H9 (cell line): Measurements from ENCODE around the gene CBLB. TPM values are rescaled to one million over a fixed set of nuclear protein-coding genes. Genes with fewer than 3 reads are reported as not detected.

Experiments
- DNase-seq: peaks from one replicate; pipeline ENCODE4 v3.0.0-alpha.2; 2017
- H2AFZ ChIP-seq: one replicate; pipeline ENCODE4 v1.6.1; 2013; ENCODE audit warnings: mild to moderate bottlenecking, low read length, control low read depth, moderate library complexity
- H2AK5ac ChIP-seq: 2 replicates; pipeline ENCODE4 v1.6.1; 2013; ENCODE audit warnings: low read length, control low read depth, mixed read lengths; ENCODE audit not compliant: insufficient read length
- H2BK120ac ChIP-seq: one replicate; pipeline ENCODE4 v1.6.1; 2013; ENCODE audit warnings: low read depth, mild to moderate bottlenecking, low read length, control low read depth, inconsistent platforms; ENCODE audit not compliant: poor library complexity, severe bottlenecking
- H2BK12ac ChIP-seq: 2 replicates; pipeline ENCODE4 v1.6.1; 2013; ENCODE audit warnings: low read length, control low read depth, mixed read lengths, low read depth; ENCODE audit not compliant: insufficient read length
- H2BK15ac ChIP-seq: 2 replicates; pipeline ENCODE4 v1.6.1; 2013; ENCODE audit warnings: low read depth, low read length, control low read depth
- H2BK20ac ChIP-seq: one replicate; pipeline ENCODE4 v1.6.1; 2013; ENCODE audit warnings: low read depth, mild to moderate bottlenecking, low read length, control low read depth, inconsistent platforms; ENCODE audit not compliant: poor library complexity, severe bottlenecking
- H2BK5ac ChIP-seq: 2 replicates; pipeline ENCODE4 v1.6.1; 2013; ENCODE audit warnings: low read length, control low read depth, mixed read lengths; ENCODE audit not compliant: insufficient read length
- H3K14ac ChIP-seq: 2 replicates; pipeline ENCODE4 v1.6.1; 2013; ENCODE audit warnings: low read length, control low read depth; ENCODE audit not compliant: insufficient read depth
- H3K18ac ChIP-seq: 2 replicates; pipeline ENCODE4 v1.6.1; 2013; ENCODE audit warnings: low read depth, mild to moderate bottlenecking, mixed read lengths, low read length, control low read depth; ENCODE audit not compliant: insufficient read length
- H3K23ac ChIP-seq: 2 replicates; pipeline ENCODE4 v1.6.1; 2013; ENCODE audit warnings: low read length, control low read depth, mixed read lengths, low read depth; ENCODE audit not compliant: insufficient read length
- H3K23me2 ChIP-seq: 2 replicates; pipeline ENCODE4 v1.6.1; 2013; ENCODE audit warnings: low read depth, mild to moderate bottlenecking, mixed read lengths, low read length, control low read depth; ENCODE audit not compliant: insufficient read length, poor library complexity, severe bottlenecking
- H3K27ac ChIP-seq: 2 replicates; pipeline ENCODE4 v1.5.1; 2013; ENCODE audit warnings: low read length, control low read depth, mixed read lengths, low read depth; ENCODE audit not compliant: insufficient read length
- H3K27me3 ChIP-seq: 2 replicates; pipeline ENCODE4 v1.6.1; 2013; ENCODE audit warnings: low read length, control low read depth, inconsistent platforms; ENCODE audit not compliant: insufficient read depth
- H3K4ac ChIP-seq: 2 replicates; pipeline ENCODE4 v1.6.1; 2013; ENCODE audit warnings: low read depth, mild to moderate bottlenecking, control low read depth, inconsistent platforms, low read length, moderate library complexity
- H3K4me1 ChIP-seq: 2 replicates; pipeline ENCODE4 v1.6.1; 2013; ENCODE audit warnings: low read length, control low read depth, inconsistent platforms; ENCODE audit not compliant: insufficient read depth
- H3K4me2 ChIP-seq: 2 replicates; pipeline ENCODE4 v1.6.1; 2013; ENCODE audit warnings: low read length, control low read depth, mixed read lengths; ENCODE audit not compliant: insufficient read length, insufficient read depth
- H3K56ac ChIP-seq: 2 replicates; pipeline ENCODE4 v1.6.1; 2013; ENCODE audit warnings: low read depth, mild to moderate bottlenecking, mixed read lengths, low read length, control low read depth; ENCODE audit not compliant: insufficient read length
- H3K79me1 ChIP-seq: 2 replicates; pipeline ENCODE4 v1.6.1; 2013; ENCODE audit warnings: low read depth, mild to moderate bottlenecking, moderate library complexity, low read length, control low read depth, inconsistent platforms; ENCODE audit not compliant: insufficient read depth, poor library complexity, severe bottlenecking
- H3K79me2 ChIP-seq: 2 replicates; pipeline ENCODE4 v1.6.1; 2013; ENCODE audit warnings: low read length, control low read depth, inconsistent platforms; ENCODE audit not compliant: insufficient read depth
- H3K9ac ChIP-seq: 2 replicates; pipeline ENCODE4 v1.6.1; 2013; ENCODE audit warnings: low read length, control low read depth, mixed read lengths; ENCODE audit not compliant: insufficient read length; ENCODE audit errors: extremely low read depth
- H3K9me3 ChIP-seq: one replicate; pipeline ENCODE4 v1.6.1; 2013; ENCODE audit warnings: low read depth, low read length, inconsistent platforms; ENCODE audit not compliant: control insufficient read depth
- H3T11ph ChIP-seq: one replicate; pipeline ENCODE4 v1.6.1; 2013; ENCODE audit warnings: mild to moderate bottlenecking, low read length, control low read depth, inconsistent platforms
- H4K20me1 ChIP-seq: one replicate; pipeline ENCODE4 v1.6.1; 2013; ENCODE audit not compliant: control insufficient read depth, insufficient read length, insufficient read depth
- H4K5ac ChIP-seq: 2 replicates; pipeline ENCODE4 v1.6.1; 2013; ENCODE audit warnings: low read depth, mild to moderate bottlenecking, mixed read lengths, low read length, control low read depth; ENCODE audit not compliant: insufficient read length
- H4K8ac ChIP-seq: replicated peaks from 2 replicates; pipeline ENCODE4 v1.6.1; 2013; ENCODE audit warnings: low read length, control low read depth, mixed read lengths, low read depth; ENCODE audit not compliant: insufficient read length
- H4K91ac ChIP-seq: 2 replicates; pipeline ENCODE4 v1.6.1; 2013; ENCODE audit warnings: low read depth, mild to moderate bottlenecking, moderate library complexity, mixed read lengths, low read length, control low read depth; ENCODE audit not compliant: insufficient read length
- H3K27ac Mint-ChIP-seq, 3 experiments: 2 replicates in 2 of 3; 3 replicates in 1 of 3; pipeline ENCODE4 v1.8.0; 2020 to 2021; ENCODE audit warnings: mixed read lengths in 3 of 3, mild to moderate bottlenecking in 1 of 3, moderate library complexity in 1 of 3
- H3K27me3 Mint-ChIP-seq: 2 replicates; pipeline ENCODE4 v1.8.0; 2021; ENCODE audit warnings: low read depth, mild to moderate bottlenecking, moderate library complexity, mixed read lengths
- H3K36me3 Mint-ChIP-seq, 3 experiments: 2 replicates in 2 of 3; 3 replicates in 1 of 3; pipeline ENCODE4 v1.8.0; 2020 to 2021; ENCODE audit warnings: low read depth in 3 of 3, mixed read lengths in 3 of 3; ENCODE audit not compliant: insufficient read depth in 1 of 3
- H3K4me1 Mint-ChIP-seq, 2 experiments: 2 replicates each; pipeline ENCODE4 v1.8.0; 2020; ENCODE audit warnings: mixed read lengths in 2 of 2
- H3K4me3 Mint-ChIP-seq, 2 experiments: 2 replicates in 1 of 2; 3 replicates in 1 of 2; pipeline ENCODE4 v1.8.0; 2020 to 2021; ENCODE audit warnings: mild to moderate bottlenecking in 2 of 2, mixed read lengths in 2 of 2, moderate library complexity in 1 of 2
- H3K9me3 Mint-ChIP-seq, 2 experiments: 2 replicates in 1 of 2; 3 replicates in 1 of 2; pipeline ENCODE4 v1.8.0; 2020; ENCODE audit warnings: mild to moderate bottlenecking in 2 of 2, mixed read lengths in 2 of 2, moderate library complexity in 1 of 2
- WGBS: extraction: QIAGEN DNeasy Blood & Tissue Kit; methylation state at CpG from one replicate; pipeline ENCODE4 v1.1.7; 2013; ENCODE audit warnings: missing lambda C conversion rate, low lambda C conversion rate, mixed read lengths; ENCODE audit not compliant: insufficient read length; ENCODE audit errors: extremely low coverage; 5-methylcytosine and 5-hydroxymethylcytosine counted together
- total RNA-seq: library from RNA; stranded (reverse); gene quantifications from 2 replicates; pipeline ENCODE4 v1.2.1, GENCODE V29; 2021
- TF ChIP-seq, protein P1 (sequence below): fragments of 200-600 bp; sonication (generic); conservative IDR thresholded peaks from 3 replicates; pipeline ENCODE4 v1.8.0; 2021; ENCODE audit warnings: antibody characterized with exemption, mild to moderate bottlenecking

CBLB gene
- total RNA-seq, 1 experiment from 2014 or later = 25.7 TPM

GRCh38 chr3:105826778-105827634, 41.8 kb downstream of the CBLB start:
- WGBS = no CpG with 5 or more reads among the region's 6 CpGs
- no peak overlapping the region for H3K14ac ChIP-seq
- no peaks in the 10 kb centered on the region for H3K79me1 ChIP-seq
- H2BK20ac ChIP-seq = no peak overlapping the region
- peaks cover 1% of the 10 kb centered on the region; the same call in 1 of the 2 replicates for H3K79me2 ChIP-seq
- H3K18ac ChIP-seq = no peak overlapping the region
- no peak overlapping the region for H2BK120ac ChIP-seq
- no peak overlapping the region for H3K23ac ChIP-seq
- no peak overlapping the region for H3K4ac ChIP-seq
- no peaks in the 10 kb centered on the region for H3K4me1 ChIP-seq
- H4K91ac ChIP-seq = no peak overlapping the region
- no peak overlapping the region for H4K8ac ChIP-seq
- H3K4me3 Mint-ChIP-seq = no peak overlapping the region
- H3K56ac ChIP-seq = no peak overlapping the region
- H2AK5ac ChIP-seq = no peak overlapping the region
- no peak overlapping the region for H4K5ac ChIP-seq
- no peaks in the 10 kb centered on the region for H3K27me3 ChIP-seq
- no peak for DNase-seq
- H3K9me3 Mint-ChIP-seq = no peaks in the 10 kb centered on the region
- no peaks in the 10 kb centered on the region for H3K27me3 Mint-ChIP-seq
- peaks cover 2 to 9% (median 5%) of the 10 kb centered on the region in 3 experiments; a peak in 6 of 7 replicates for H3K36me3 Mint-ChIP-seq
- TF ChIP-seq, protein P1, sequence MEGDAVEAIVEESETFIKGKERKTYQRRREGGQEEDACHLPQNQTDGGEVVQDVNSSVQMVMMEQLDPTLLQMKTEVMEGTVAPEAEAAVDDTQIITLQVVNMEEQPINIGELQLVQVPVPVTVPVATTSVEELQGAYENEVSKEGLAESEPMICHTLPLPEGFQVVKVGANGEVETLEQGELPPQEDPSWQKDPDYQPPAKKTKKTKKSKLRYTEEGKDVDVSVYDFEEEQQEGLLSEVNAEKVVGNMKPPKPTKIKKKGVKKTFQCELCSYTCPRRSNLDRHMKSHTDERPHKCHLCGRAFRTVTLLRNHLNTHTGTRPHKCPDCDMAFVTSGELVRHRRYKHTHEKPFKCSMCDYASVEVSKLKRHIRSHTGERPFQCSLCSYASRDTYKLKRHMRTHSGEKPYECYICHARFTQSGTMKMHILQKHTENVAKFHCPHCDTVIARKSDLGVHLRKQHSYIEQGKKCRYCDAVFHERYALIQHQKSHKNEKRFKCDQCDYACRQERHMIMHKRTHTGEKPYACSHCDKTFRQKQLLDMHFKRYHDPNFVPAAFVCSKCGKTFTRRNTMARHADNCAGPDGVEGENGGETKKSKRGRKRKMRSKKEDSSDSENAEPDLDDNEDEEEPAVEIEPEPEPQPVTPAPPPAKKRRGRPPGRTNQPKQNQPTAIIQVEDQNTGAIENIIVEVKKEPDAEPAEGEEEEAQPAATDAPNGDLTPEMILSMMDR = no peak
- H3K27ac ChIP-seq = no peak overlapping the region
- peaks cover 16% of the 10 kb centered on the region in 2 experiments for H3K4me1 Mint-ChIP-seq
- H3T11ph ChIP-seq = no peak overlapping the region
- no peaks in the 10 kb centered on the region for H4K20me1 ChIP-seq
- H2BK15ac ChIP-seq = no peak overlapping the region
- no peaks in the 10 kb centered on the region for H3K9me3 ChIP-seq
- no peak overlapping the region for H3K4me2 ChIP-seq
- H3K27ac Mint-ChIP-seq = peak overlapping the region in 2 of 3 experiments; percentile 40 to 81; a peak in 3 of 7 replicates
- H3K9ac ChIP-seq = no peak overlapping the region
- H2BK12ac ChIP-seq = no peak overlapping the region
- H3K23me2 ChIP-seq = no peaks in the 10 kb centered on the region
- no peak overlapping the region for H2BK5ac ChIP-seq
- H2AFZ ChIP-seq = no peak overlapping the region
